Skeletal muscle tissue (tissue), 4 donors: ENCODE results near the gene PLEKHH1. TPM values are rescaled to one million over a fixed set of nuclear protein-coding genes. Genes with fewer than 3 reads are reported as not detected.

Source experiments
- H3K27ac ChIP-seq: one replicate; pipeline ENCODE4 v1.7.0; 2013; ENCODE audit warnings: mild to moderate bottlenecking, low read depth, low read length, inconsistent platforms
- H3K27me3 ChIP-seq, 3 donors: one replicate each; pipeline ENCODE4 v1.7.0; 2013; ENCODE audit warnings: low read length in 3 of 3; ENCODE audit not compliant: control insufficient read depth in 3 of 3, insufficient read depth in 3 of 3
- H3K36me3 ChIP-seq, 3 donors: one replicate each; pipeline ENCODE4 v1.7.0; 2013; ENCODE audit warnings: low read length in 3 of 3; ENCODE audit not compliant: control insufficient read depth in 3 of 3, insufficient read depth in 3 of 3
- H3K4me1 ChIP-seq, 3 donors: one replicate each; pipeline ENCODE4 v1.7.0; 2013; ENCODE audit warnings: low read length in 3 of 3, mild to moderate bottlenecking in 3 of 3; ENCODE audit not compliant: control insufficient read depth in 3 of 3, insufficient read depth in 3 of 3
- H3K4me3 ChIP-seq, 3 donors: one replicate each; pipeline ENCODE4 v1.7.0; 2013; ENCODE audit warnings: low read length in 3 of 3
- H3K9ac ChIP-seq, 3 donors: one replicate each; pipeline ENCODE4 v1.7.0; 2013; ENCODE audit warnings: low read length in 3 of 3, mild to moderate bottlenecking in 3 of 3, moderate library complexity in 2 of 3, low read depth in 1 of 3
- H3K9me3 ChIP-seq, 3 donors: one replicate each; pipeline ENCODE4 v1.7.0; 2013; ENCODE audit warnings: low read length in 3 of 3; ENCODE audit not compliant: control insufficient read depth in 3 of 3
- total RNA-seq: library from RNA; depleted of rRNA; stranded (reverse); fragments of >200 nt; gene quantifications from one replicate; pipeline ENCODE4 v1.2.3, GENCODE V29; 2014
- donor health status: Osteomylitis.

PLEKHH1 gene
- total RNA-seq, 1 donor from 2014 or later: 1.6 TPM

DNA sequence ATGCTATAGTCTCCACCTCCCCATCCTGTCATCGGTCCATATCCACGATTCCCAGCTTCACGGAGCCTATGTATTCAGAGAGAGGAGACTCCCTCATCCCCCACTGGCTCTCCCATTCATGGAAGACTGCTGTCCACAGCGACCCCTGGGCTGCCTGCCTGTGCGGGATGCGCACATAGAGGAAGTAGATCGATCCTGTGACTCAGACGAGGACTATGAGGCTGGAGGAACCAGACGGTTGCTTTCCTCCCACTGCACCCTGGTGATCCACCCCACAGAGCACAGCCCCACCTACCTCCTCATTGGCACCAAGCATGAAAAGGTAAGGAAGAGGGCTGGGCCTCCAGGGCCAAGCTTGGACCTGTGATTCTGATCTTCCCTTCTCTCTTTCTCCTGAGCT, 42.6 kb downstream of the PLEKHH1 start:
- no peaks in the 10 kb centered on the region for H3K4me1 ChIP-seq
- H3K9me3 ChIP-seq: no peaks in the 10 kb centered on the region
- peaks cover 0 to 12% (median 2%) of the 10 kb centered on the region in 3 donors for H3K36me3 ChIP-seq
- H3K27me3 ChIP-seq: peaks cover 0 to 2% (median 0%) of the 10 kb centered on the region in 3 donors
- H3K27ac ChIP-seq: no peak overlapping the region
- H3K4me3 ChIP-seq: no peak overlapping the region
- H3K9ac ChIP-seq: no peak overlapping the region

DNA sequence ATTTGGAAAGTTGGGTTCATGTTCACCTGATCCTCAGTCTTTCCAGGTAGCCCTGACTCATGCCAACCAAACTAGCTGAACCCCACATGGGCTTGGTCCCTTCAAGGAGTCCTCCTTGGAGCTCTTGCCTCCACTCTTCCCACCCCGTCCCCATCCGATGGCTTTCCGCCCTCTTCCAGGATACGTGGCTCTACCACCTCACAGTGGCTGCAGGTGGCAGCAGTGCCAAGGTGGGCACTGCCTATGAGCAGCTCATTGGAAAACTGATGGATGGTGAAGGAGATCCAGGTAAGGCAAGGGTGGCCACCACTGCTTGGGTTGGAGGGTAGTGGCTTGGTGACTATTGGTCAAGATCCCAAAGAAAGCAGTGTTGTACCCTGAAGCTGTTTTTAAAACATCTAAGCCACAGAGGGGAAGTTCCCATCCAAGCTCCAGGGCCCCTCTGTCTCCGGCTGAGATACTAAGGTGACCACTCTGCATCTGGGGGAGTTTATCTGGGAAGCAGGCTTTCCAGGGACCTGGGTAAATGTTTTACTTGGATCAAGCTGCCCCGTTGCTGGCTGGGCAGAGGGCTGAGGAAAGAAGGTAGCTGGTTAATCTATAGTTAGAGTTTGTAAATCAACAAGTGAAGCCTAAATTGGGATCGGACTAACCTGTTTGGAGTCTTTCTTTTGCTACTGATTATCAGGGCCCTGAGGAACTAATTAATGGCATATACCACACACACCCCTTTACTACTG, 43.3 kb downstream of the PLEKHH1 start:
- H3K9ac ChIP-seq: no peak overlapping the region
- H3K4me3 ChIP-seq: no peak overlapping the region
- H3K4me1 ChIP-seq: no peaks in the 10 kb centered on the region
- peaks cover 0 to 14% (median 4%) of the 10 kb centered on the region in 3 donors for H3K36me3 ChIP-seq
- H3K27me3 ChIP-seq: peaks cover 0 to under 1% (median 0%) of the 10 kb centered on the region in 3 donors
- no peaks in the 10 kb centered on the region for H3K9me3 ChIP-seq
- H3K27ac ChIP-seq: no peak overlapping the region

GRCh38 chr14:67577181-67577808, 44.2 kb downstream of the PLEKHH1 start:
- H3K9me3 ChIP-seq: no peaks in the 10 kb centered on the region
- H3K4me1 ChIP-seq: no peaks in the 10 kb centered on the region
- H3K27me3 ChIP-seq: no peaks in the 10 kb centered on the region
- H3K4me3 ChIP-seq: no peak overlapping the region
- peaks cover 0 to 14% (median 4%) of the 10 kb centered on the region in 3 donors for H3K36me3 ChIP-seq
- no peak overlapping the region for H3K27ac ChIP-seq
- H3K9ac ChIP-seq: no peak overlapping the region

- peaks cover 0 to 14% (median 4%) of the 10 kb centered on the region in 3 donors for H3K36me3 ChIP-seq
- H3K4me3 ChIP-seq: no peak overlapping the region
- H3K4me1 ChIP-seq: no peaks in the 10 kb centered on the region
- no peaks in the 10 kb centered on the region for H3K27me3 ChIP-seq
- no peaks in the 10 kb centered on the region for H3K9me3 ChIP-seq
- H3K27ac ChIP-seq: no peak overlapping the region
- no peak overlapping the region for H3K9ac ChIP-seq
Observed at GRCh38 chr14:67577909-67578749, 45.0 kb downstream of the PLEKHH1 start.

DNA sequence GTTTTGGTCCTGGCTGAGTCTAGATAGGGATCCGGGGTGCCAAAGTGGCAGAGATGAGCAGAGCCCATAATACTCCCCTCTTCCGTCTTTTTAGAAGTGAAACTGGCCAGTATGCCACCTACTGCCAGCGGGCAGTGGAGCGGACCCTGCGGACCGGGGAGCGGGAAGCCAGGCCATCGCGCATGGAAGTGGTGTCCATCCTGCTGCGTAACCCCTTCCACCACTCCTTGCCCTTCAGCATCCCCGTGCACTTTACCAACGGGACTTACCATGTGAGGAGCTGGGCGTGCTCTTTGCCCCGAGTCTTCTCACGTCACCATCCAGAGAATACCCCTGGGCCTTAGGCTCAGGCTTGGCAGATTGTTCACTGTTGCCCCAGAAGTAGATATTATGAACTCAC, 46.0 kb downstream of the PLEKHH1 start:
- no peaks in the 10 kb centered on the region for H3K4me1 ChIP-seq
- H3K27ac ChIP-seq: no peak overlapping the region
- H3K27me3 ChIP-seq: no peaks in the 10 kb centered on the region
- no peaks in the 10 kb centered on the region for H3K9me3 ChIP-seq
- peaks cover 0 to 14% (median 4%) of the 10 kb centered on the region in 3 donors for H3K36me3 ChIP-seq
- no peak overlapping the region for H3K4me3 ChIP-seq
- H3K9ac ChIP-seq: no peak overlapping the region

GRCh38 chr14:67579636-67580035, 46.5 kb downstream of the PLEKHH1 start:
- Histone ChIP-seq H3K27me3 (no peaks in the 10 kb centered on the region), H3K9me3 (no peaks in the 10 kb centered on the region), H3K36me3 (peaks cover 0 to 14% (median 4%) of the 10 kb centered on the region in 3 donors), H3K9ac (no peak overlapping the region), H3K4me3 (no peak overlapping the region), H3K4me1 (no peaks in the 10 kb centered on the region), H3K27ac (no peak overlapping the region)

DNA sequence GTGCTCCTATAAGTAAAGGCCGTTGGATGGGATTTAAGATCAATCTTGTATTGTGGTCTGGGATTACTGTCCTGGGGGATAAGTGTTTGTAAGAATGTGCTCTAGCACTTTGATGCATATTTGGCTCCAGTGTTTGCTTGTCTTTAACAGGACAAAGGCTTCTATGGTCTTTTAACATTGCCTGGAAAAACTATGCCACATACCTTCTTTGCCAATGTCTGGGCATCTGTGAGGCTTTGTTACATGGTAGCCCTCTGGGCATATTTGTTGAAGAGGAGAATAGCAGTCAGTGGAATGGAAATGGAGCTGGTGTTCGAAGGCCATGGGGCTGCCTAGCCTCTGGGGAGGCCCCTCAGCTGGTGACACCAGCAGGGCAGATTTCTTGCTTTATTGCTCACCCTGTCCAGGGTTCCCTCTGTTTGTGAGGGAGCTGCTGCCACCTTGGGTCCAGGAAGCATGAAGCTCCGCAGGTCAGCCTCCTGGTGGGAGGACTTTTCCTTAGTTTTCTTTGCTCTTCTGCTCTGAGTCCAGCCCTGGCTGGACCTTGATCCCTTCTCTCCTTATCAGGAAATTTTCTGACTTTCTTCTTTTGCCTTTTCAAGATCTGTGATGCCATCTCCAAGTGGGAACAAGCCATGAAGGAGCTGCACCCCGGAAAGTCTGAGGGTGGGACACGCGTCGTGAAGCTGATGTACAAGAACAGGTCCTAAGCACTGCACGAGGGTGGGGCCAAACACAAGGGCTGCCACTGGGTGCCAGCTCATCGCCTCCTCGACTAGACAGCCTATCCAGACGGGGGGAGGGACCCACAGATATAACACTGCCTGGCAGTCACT, 47.5 kb downstream of the PLEKHH1 start:
- no peak overlapping the region for H3K27ac ChIP-seq
- H3K4me1 ChIP-seq: no peaks in the 10 kb centered on the region
- no peak overlapping the region for H3K9ac ChIP-seq
- H3K36me3 ChIP-seq: peaks cover 0 to 14% (median 4%) of the 10 kb centered on the region in 3 donors
- H3K9me3 ChIP-seq: no peaks in the 10 kb centered on the region
- H3K4me3 ChIP-seq: no peak overlapping the region
- H3K27me3 ChIP-seq: no peaks in the 10 kb centered on the region

DNA sequence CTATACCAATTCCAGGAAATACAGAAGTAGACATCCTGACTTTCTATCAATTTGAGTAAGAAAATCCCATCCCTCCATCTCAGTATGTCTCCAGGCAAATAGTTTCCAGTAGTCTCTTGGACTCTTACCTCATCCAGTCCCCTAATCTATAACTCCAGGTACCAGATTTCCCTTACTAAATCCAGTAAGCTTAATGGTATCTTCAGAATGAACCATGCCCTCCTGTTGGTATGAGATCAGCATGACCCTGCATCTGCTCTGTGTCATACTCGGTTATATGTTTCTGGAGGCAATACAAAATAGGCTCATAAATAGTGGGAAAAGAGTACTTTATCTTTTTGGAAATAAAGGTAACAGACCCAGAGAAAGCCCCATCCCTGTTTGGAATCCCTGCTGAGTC, 48.6 kb downstream of the PLEKHH1 start:
- H3K4me3 ChIP-seq: no peak overlapping the region
- no peaks in the 10 kb centered on the region for H3K4me1 ChIP-seq
- H3K9me3 ChIP-seq: no peaks in the 10 kb centered on the region
- H3K9ac ChIP-seq: no peak overlapping the region
- no peaks in the 10 kb centered on the region for H3K27me3 ChIP-seq
- peaks cover 0 to 18% (median 7%) of the 10 kb centered on the region in 3 donors for H3K36me3 ChIP-seq
- H3K27ac ChIP-seq: no peak overlapping the region

DNA sequence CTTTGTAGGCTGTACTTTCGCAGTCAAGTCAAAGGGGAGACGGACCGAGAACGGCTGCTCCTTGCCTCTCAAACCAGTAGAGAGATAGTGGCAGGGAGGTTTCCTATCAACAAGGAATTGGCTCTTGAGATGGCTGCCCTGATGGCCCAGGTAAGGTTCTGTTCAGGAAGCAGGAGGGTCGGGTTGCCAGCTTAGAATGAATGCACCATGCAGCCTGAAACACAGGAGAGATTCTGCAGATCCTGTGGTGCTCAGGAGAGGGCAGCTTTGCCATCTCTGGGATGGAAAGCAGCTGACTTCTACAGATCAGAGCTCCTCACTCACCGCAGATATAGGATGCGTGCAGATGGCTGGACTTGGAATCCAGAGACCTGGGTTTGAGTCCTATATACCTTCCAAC, 49.0 kb downstream of the PLEKHH1 start:
- no peaks in the 10 kb centered on the region for H3K9me3 ChIP-seq
- H3K27ac ChIP-seq: no peak overlapping the region
- H3K4me1 ChIP-seq: no peaks in the 10 kb centered on the region
- peaks cover 0 to 18% (median 8%) of the 10 kb centered on the region in 3 donors for H3K36me3 ChIP-seq
- no peak overlapping the region for H3K9ac ChIP-seq
- no peak overlapping the region for H3K4me3 ChIP-seq
- no peaks in the 10 kb centered on the region for H3K27me3 ChIP-seq
